NCI-H82 treated with DMSO at 0.1 percent for 48 hours (cell line): ENCODE results near the gene ESPNL.
"Not testable (repeated sequence)": the region's sequence is repeated elsewhere in the genome, so short reads cannot be mapped to it uniquely, and the experiment has no call there.

ENCODE experiments used
- DNase-seq: peaks from one replicate; lab custom pipeline; 2025; ENCODE audit not compliant: unreplicated experiment; lab: John Stamatoyannopoulos, UW

ESPNL gene

GRCh38 chr2:238114331-238114841, 14.2 kb downstream of the ESPNL start:
- no peak for DNase-seq

- DNase-seq = no peak
These were observed 14.9 kb downstream of the ESPNL start for GRCh38 chr2:238114851-238115660.

- not testable (repeated sequence) for DNase-seq
These were observed 15.6 kb downstream of the ESPNL start for GRCh38 chr2:238115709-238116108.

- DNase-seq = no peak
These were observed 16.4 kb downstream of the ESPNL start for GRCh38 chr2:238116298-238117198.

DNA sequence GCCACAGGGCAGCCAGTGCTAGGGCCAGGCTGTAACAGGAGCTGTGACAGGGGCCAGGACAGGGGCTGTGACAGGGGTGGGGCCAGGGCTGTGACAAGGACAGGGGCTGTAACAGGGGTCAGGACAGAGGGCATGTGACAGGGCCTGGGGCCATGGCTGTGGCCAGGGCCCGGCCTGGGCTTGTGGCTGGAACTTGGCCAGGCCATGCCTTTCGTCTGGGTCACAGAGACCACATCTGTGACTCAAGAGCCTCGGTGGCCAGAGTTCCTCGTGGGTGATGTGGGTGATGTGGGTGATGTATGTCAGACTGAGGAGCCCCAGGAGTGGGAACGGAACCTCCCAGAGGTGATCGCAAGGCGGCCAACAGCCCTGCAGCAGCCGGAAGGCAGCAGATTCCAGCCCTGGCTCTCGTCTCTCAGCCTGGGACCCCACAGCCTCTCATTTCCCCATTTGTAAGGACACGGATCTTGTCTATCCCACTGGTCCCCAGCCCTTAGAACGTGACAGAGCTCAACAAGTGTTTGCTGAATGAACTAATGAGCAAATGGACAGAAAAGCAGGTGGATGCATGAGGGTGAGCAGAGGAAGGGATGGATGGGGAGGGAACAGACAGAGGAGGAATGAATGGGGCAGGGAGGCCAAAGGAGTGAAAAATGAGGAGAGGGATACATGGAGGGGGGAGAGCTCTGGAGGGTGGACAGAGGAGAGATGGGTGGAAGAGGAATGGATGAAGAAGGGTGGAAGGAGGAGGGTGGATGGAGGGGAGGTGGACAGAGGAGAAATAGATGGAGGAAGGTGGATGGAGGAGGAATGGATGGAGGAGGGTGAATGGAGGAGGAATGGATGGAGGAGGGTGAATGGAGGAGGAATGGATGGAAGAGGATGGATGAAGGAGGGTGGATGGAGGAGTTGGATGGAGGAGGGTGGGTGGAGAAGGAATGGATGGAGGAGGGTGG, 17.3 kb downstream of the ESPNL start:
- DNase-seq = no peak

- no peak for DNase-seq
These were observed 19.8 kb downstream of the ESPNL start for GRCh38 chr2:238119756-238120462.

- DNase-seq = no peak
These were observed 20.5 kb downstream of the ESPNL start for GRCh38 chr2:238120463-238121298.

DNA sequence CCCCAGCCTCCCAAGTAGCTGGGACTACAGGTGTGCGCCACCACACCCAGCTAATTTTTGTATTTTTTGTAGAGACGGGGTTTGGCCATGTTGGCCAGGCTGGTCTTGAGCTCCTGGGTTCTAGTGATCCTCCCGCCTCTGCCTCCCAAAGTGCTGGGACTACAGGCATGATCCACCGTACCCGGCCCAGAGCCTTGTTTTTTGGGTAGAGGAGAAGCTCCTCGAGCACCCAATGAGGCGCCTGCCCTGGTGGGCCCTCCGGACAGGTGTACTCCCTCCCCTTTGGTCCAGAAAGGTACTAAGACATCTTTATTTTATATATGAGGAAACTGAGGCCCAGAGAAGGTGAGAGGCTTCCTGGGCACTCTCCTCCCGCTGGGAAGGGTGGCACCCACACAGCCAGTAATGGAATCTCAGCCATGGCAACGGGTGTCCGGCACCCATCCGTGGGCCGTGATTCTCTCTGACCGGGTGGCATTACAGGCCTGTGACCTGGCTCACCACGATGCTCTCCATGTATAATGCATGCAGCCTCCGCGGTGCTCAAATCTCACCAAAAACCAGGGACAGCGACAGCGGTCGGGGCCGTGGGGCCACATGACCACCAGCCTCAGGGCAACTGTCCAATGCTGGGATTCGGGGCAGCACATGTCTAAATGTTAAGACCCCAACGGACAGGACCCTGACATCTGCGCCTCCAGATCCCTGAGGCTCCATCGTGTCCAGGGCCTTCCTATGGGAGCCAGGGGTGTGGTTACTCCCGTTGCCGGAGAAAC, 21.6 kb downstream of the ESPNL start:
- DNase-seq = no peak

DNA sequence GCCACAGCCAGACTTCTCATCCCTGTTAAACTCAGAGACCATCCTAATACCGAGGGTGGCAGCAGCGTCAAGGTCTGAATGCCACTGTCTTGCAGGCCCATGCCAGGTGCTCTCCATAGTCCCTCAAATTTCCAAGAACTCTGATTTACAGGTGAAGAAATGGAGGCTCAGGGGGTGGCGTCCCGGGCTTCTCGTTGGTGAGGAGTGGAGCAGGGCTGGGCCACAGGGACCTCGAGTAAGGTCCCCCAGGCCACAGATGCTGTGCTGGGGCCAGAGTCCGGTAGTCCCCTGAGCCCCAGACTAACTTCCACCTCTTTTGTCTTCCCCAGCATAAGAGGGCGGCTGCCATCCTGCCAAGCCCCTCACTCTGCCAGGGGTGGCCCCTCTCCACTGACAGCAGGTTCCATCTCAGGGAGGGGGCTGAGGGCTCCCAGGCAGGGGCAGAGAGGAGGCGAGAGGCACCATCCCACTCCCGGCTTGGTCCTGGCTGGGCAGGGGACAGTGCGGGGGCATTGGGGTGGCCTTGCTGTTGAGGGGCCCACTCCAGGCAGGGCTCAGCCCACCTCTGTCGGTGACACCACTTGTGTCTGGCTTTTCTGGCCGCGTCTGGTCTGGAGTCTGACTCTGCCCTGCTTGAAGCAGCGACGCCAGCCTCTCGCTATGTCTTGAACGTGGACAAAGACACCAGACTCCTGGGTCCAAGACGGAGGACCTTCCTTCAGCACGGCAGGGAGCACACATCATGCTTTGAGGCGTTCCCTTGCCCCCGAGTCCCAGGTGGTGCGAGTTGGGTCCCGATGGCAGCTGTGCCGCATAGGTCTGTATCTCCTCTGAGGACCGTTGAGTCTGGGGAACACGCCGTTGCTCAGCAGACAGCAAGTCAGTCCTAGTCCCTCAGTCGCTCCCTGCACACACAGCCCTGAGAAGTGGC, 22.4 kb downstream of the ESPNL start:
- DNase-seq = no peak

DNA sequence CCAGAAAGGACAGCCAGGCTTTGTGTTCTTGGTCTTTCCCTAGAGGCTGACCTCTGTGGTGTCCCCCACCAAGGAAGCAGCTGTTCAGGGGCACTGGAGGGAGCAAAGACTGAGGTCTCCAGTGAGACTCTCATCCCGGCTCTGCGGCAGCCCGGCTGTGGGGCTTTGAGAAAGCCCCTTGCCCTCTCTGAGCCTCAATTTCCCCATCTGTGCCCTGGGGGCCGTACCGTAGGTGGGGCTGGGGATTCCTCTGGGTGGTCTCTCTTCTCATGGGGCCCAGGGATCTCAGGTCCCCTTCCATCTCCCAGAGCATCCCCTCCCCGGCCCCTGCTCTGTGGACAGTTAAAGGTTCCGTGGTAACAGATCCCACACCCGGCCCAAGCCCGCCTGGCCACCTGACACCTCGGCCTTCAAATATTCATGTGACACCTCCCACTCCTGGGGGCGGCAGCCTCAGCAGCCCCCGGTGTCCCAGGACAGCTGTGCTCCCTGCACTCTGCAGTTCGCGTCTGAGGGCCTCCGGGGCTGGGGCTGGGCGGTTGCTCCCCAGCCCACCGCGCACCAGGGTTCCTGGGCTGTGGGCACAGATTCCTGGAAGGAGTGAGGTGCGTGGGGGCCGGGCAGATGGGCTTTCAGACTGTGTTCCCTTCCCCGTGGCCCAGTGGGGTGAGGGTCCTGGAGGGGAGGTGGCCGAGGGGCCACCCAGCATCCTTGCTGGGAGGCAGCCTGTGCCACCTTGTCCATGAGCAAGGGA, 23.3 kb downstream of the ESPNL start:
- no peak for DNase-seq

- DNase-seq = no peak
These were observed 23.9 kb downstream of the ESPNL start for GRCh38 chr2:238123991-238124470.

GRCh38 chr2:238124488-238125126, 24.5 kb downstream of the ESPNL start:
- no peak for DNase-seq

DNA sequence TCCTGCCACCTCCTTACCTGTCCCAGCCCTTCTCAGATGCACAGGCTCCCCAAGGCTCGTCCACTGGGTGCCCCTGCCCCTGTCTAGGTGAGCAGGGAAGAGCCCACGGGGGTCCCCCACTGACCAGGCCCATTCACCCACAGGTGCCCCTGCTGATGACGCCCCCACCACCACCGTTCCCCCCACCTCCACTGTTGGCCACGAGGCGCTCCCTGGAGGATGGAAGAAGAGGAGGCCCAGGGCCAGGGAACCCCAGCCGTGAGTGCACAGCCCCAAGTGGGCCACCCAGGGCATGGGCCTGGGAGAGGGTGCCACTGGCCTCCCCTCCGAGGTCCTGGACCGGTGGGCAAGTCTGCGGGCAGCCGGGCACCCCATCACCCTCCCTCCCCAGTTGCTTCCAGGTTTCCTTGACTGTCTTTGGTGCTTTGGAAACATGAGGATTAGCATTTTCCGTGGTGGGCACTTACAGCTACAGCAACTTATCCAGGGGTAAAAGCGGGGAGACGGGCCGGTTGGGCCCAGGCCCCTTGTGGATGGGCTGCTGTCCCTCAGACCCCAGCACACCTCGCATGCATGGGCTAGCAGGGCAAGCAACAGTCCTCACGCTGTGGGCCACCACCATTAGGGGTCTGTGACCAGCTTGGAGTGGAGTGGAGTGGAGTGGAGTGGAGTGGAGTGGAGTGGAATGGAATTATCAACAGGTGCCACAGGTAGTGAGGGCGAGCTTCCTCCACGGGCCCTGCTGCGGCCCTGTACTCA, 25.2 kb downstream of the ESPNL start:
- no peak for DNase-seq

GRCh38 chr2:238126338-238126737, 26.2 kb downstream of the ESPNL start:
- DNase-seq = no peak

- DNase-seq = no peak
These were observed 26.6 kb downstream of the ESPNL start for GRCh38 chr2:238126775-238127164.
